A549 (cell line): ENCODE data around the gene RAPGEF5. TPM values are rescaled to one million over a fixed set of nuclear protein-coding genes. Genes with fewer than 3 reads are reported as not detected.

ENCODE experiments used
- ATAC-seq, 2 experiments: fragments of 200-7000 bp in 1 of 2; fragments of >200 bp in 1 of 2; cut with Nextera tagmentation in 1 of 2; cut with Tn5 transposase in 1 of 2; 3 replicates each; pipeline versions ENCODE4 v1.8.0 to v1.9.1; 2018 to 2020; ENCODE audit warnings: mild to moderate bottlenecking in 1 of 2, moderate library complexity in 1 of 2
- CTCF ChIA-PET: fragments of 300-600 bp; sonication (Branson Sonifier 250); formaldehyde crosslinking; extraction: SDS; loops from one replicate; lab custom pipeline; 2021; ENCODE audit warnings: antibody characterized with exemption, inconsistent platforms; lab: Yijun Ruan, JAX
- POLR2A ChIA-PET: fragments of 350-600 bp; formaldehyde crosslinking; extraction: SDS; loops from one replicate; lab custom pipeline; 2021; ENCODE audit warnings: antibody characterized with exemption, inconsistent platforms; lab: Yijun Ruan, JAX
- DNase-seq, 2 experiments: peaks; one replicate each; pipeline versions ENCODE4 v3.0.0 to v3.0.0-alpha.2; 2011 to 2016; ENCODE audit warnings: low read depth in 1 of 2, low spot score in 1 of 2
- FAIRE-seq: peaks from 2 replicates; lab custom pipeline; 2011; peaks lifted over from hg19 to GRCh38; lab: Jason Lieb, UNC
- H3K27ac ChIP-seq, 2 experiments: fragments of >200 bp; sonication (Bioruptor Twin); formaldehyde crosslinking; 3 replicates each; pipeline ENCODE4 v1.5.1; 2016 to 2017
- H3K4me1 ChIP-seq: fragments of >200 bp; sonication (Bioruptor Twin); formaldehyde crosslinking; 3 replicates; pipeline ENCODE4 v1.6.1; 2016
- H3K4me2 ChIP-seq: fragments of >200 bp; sonication (Bioruptor Twin); formaldehyde crosslinking; 3 replicates; pipeline ENCODE4 v1.6.1; 2016
- H3K4me3 ChIP-seq: fragments of >200 bp; sonication (Bioruptor Twin); formaldehyde crosslinking; 3 replicates; pipeline ENCODE4 v1.5.1; 2016
- H3K9me3 ChIP-seq: fragments of >200 bp; sonication (Bioruptor Twin); formaldehyde crosslinking; 3 replicates; pipeline ENCODE4 v1.6.1; 2016
- CBX2 ChIP-seq: fragments of 200-600 bp; sonication (generic); IDR thresholded peaks from 2 replicates; pipeline ENCODE4 v1.6.1; 2016; ENCODE audit warnings: low read depth, mild to moderate bottlenecking, borderline replicate concordance
- CHD2 ChIP-seq: fragments of 150-350 bp; IDR thresholded peaks from 2 replicates; pipeline ENCODE4 v1.6.1; 2014; ENCODE audit warnings: low read length; ENCODE audit not compliant: partially characterized antibody
- CTCF ChIP-seq: fragments of >200 bp; sonication (Bioruptor Twin); formaldehyde crosslinking; IDR thresholded peaks from 3 replicates; pipeline ENCODE4 v1.5.1; 2016
- E2F6 ChIP-seq: IDR thresholded peaks from 2 replicates; pipeline ENCODE4 v1.6.1; 2012; ENCODE audit warnings: low read depth, borderline replicate concordance
- ESRRA ChIP-seq: fragments of 150-350 bp; IDR thresholded peaks from 2 replicates; pipeline ENCODE4 v1.6.1; 2014; ENCODE audit warnings: mild to moderate bottlenecking, low read length, borderline replicate concordance
- FOSL2 ChIP-seq, 2 experiments: fragments of 450-650 bp in 1 of 2; fragments of >200 bp in 1 of 2; sonication (Bioruptor Twin) in 1 of 2; formaldehyde crosslinking; IDR thresholded peaks; 2 replicates each; pipeline versions ENCODE4 v1.5.0 to v1.6.1; 2016 to 2020; ENCODE audit warnings: mild to moderate bottlenecking in 1 of 2, moderate library complexity in 1 of 2
- HDAC2 ChIP-seq: fragments of 200-600 bp; sonication (generic); IDR thresholded peaks from 2 replicates; pipeline ENCODE4 v1.6.1; 2016
- HES2 ChIP-seq: fragments of >200 bp; sonication (Bioruptor Twin); formaldehyde crosslinking; IDR thresholded peaks from 2 replicates; pipeline ENCODE4 v1.6.1; 2016
- HEYL ChIP-seq: fragments of 250-450 bp; sonication (Bioruptor Pico); IDR thresholded peaks from 2 replicates; pipeline ENCODE4 v1.8.0; 2021; ENCODE audit warnings: mild to moderate bottlenecking, moderate library complexity
- HMGXB4 ChIP-seq: fragments of 250-450 bp; sonication (Bioruptor Pico); IDR thresholded peaks from 2 replicates; pipeline ENCODE4 v1.5.0; 2021; ENCODE audit warnings: mild to moderate bottlenecking, moderate library complexity, borderline replicate concordance
- HOXA7 ChIP-seq: fragments of 250-450 bp; sonication (Bioruptor Pico); IDR thresholded peaks from 2 replicates; pipeline ENCODE4 v1.5.0; 2020; ENCODE audit warnings: mild to moderate bottlenecking, moderate library complexity
- HOXB13 ChIP-seq: fragments of 250-450 bp; sonication (Bioruptor Pico); IDR thresholded peaks from 2 replicates; pipeline ENCODE4 v1.5.0; 2020; ENCODE audit warnings: low read depth, mild to moderate bottlenecking, moderate library complexity
- HOXB5 ChIP-seq: fragments of 250-450 bp; sonication (Bioruptor Pico); IDR thresholded peaks from 2 replicates; pipeline ENCODE4 v1.5.0; 2020; ENCODE audit warnings: mild to moderate bottlenecking, moderate library complexity
- JUNB ChIP-seq: fragments of >200 bp; sonication (Bioruptor Twin); formaldehyde crosslinking; IDR thresholded peaks from 2 replicates; pipeline ENCODE4 v1.6.1; 2016
- MAX ChIP-seq: IDR thresholded peaks from 2 replicates; pipeline ENCODE4 v1.6.1; 2012
- MYC ChIP-seq: IDR thresholded peaks from 2 replicates; pipeline ENCODE4 v1.6.1; 2012; ENCODE audit warnings: mild to moderate bottlenecking, inconsistent platforms, low read length, improper control_type of control experiment, borderline replicate concordance
- NPAS2 ChIP-seq: fragments of 250-450 bp; sonication (Bioruptor Pico); IDR thresholded peaks from 2 replicates; pipeline ENCODE4 v1.8.0; 2022; ENCODE audit warnings: mild to moderate bottlenecking, moderate library complexity, borderline replicate concordance
- PBX3 ChIP-seq: IDR thresholded peaks from 2 replicates; pipeline ENCODE4 v1.6.1; 2012
- PHF8 ChIP-seq: fragments of 200-600 bp; sonication (generic); IDR thresholded peaks from 2 replicates; pipeline ENCODE4 v1.6.1; 2016; ENCODE audit warnings: low read depth, mild to moderate bottlenecking, antibody characterized with exemption, moderate library complexity, borderline replicate concordance
- POLR2AphosphoS2 ChIP-seq: conservative IDR thresholded peaks from 2 replicates; pipeline ENCODE4 v1.6.1; 2012; ENCODE audit warnings: low read length, improper control_type of control experiment, inconsistent platforms
- RFX5 ChIP-seq: fragments of 450-650 bp; IDR thresholded peaks from 2 replicates; pipeline ENCODE4 v1.7.1; 2014; ENCODE audit warnings: antibody characterized with exemption, mild to moderate bottlenecking, moderate library complexity
- RNF2 ChIP-seq: fragments of 200-600 bp; sonication (generic); IDR thresholded peaks from 2 replicates; pipeline ENCODE4 v1.6.1; 2016; ENCODE audit warnings: low read depth, mild to moderate bottlenecking, antibody characterized with exemption, moderate library complexity, borderline replicate concordance
- TP53 ChIP-seq: fragments of 250-450 bp; sonication (Bioruptor Pico); IDR thresholded peaks from 2 replicates; pipeline ENCODE4 v1.5.0; 2021; ENCODE audit warnings: mild to moderate bottlenecking, moderate library complexity
- ZC3H11A ChIP-seq: fragments of 450-650 bp; IDR thresholded peaks from 2 replicates; pipeline ENCODE4 v1.6.1; 2014; ENCODE audit warnings: antibody characterized with exemption, mild to moderate bottlenecking
- ZNF302 ChIP-seq: fragments of 250-450 bp; sonication (Bioruptor Pico); IDR thresholded peaks from 2 replicates; pipeline ENCODE4 v1.9.0; 2021; ENCODE audit warnings: inconsistent platforms, mild to moderate bottlenecking, moderate library complexity
- WGBS: methylation state at CpG from one replicate; pipeline ENCODE4 v1.1.6; 2017; ENCODE audit errors: missing lambda C conversion rate; 5-methylcytosine and 5-hydroxymethylcytosine counted together
- polyA plus RNA-seq, 4 experiments: library from polyadenylated mRNA; depleted of rRNA in 3 of 4; stranded (reverse); fragments of >200 nt; fragmentation: RNase III in 1 of 4; extraction: RNeasy Plus Mini Kit Qiagen cat#74134 plus additional on column Dnase treatment in 1 of 4; gene quantifications; 2 replicates in 3 of 4; 3 replicates in 1 of 4; pipeline ENCODE4 v1.2.3, GENCODE V29; 2011 to 2017

The RAPGEF5 gene
- polyA plus RNA-seq, 2 of the 4 experiments (the other 2 are of a cell fraction) = 0.03 to 0.14 TPM

- TF ChIP-seq FOSL2 (IDR thresholded peaks at IDR 0.05) (no peak), FOSL2 (CRISPR knock-in tag; IDR thresholded peaks at IDR 0.05) (no peak), MYC (no peak)
- TF ChIP-seq, all 56 proteins: peak for 0
These were observed 54.0 kb downstream of the RAPGEF5 start (continued) for GRCh38 chr7:22302951-22303423.

GRCh38 chr7:22302193-22302592 lies 54.8 kb downstream of the RAPGEF5 start:
- 43% methylated on average over 2 of the region's 2 CpGs for WGBS
- Histone ChIP-seq H3K4me2 (no peak overlapping the region), H3K4me3 (no peak overlapping the region), H3K4me1 (no peaks in the 10 kb centered on the region), H3K27ac (no peak overlapping the region), H3K9me3 (no peaks in the 10 kb centered on the region)
- CTCF ChIA-PET = no interaction called here
- TF ChIP-seq CTCF = no peak
- TF ChIP-seq RNF2 = no peak
- TF ChIP-seq HES2 = no peak
- no peak for TF ChIP-seq FOSL2 (IDR thresholded peaks at IDR 0.05)
- TF ChIP-seq FOSL2 (CRISPR knock-in tag; IDR thresholded peaks at IDR 0.05) = no peak
- no peak for TF ChIP-seq HMGXB4 (CRISPR knock-in tag)
- TF ChIP-seq PHF8 = no peak
- no peak for TF ChIP-seq TP53 (CRISPR knock-in tag)
- no peak for TF ChIP-seq ESRRA
- TF ChIP-seq E2F6 = no peak
- TF ChIP-seq PBX3 = no peak
- no peak for TF ChIP-seq NPAS2 (CRISPR knock-in tag)
- POLR2A ChIA-PET = no interaction called here
- FAIRE-seq (no peak), DNase-seq (no peak), ATAC-seq (no peak)

GRCh38 chr7:22301790-22302189 lies 55.2 kb downstream of the RAPGEF5 start:
- no peak for FAIRE-seq
- no peak overlapping the region for H3K4me2 ChIP-seq
- H3K4me3 ChIP-seq = no peak overlapping the region
- no peak for ATAC-seq
- ChIA-PET POLR2A (no interaction called here), CTCF (no interaction called here)
- 36% methylated on average over 6 of the region's 6 CpGs for WGBS
- H3K27ac ChIP-seq = no peak overlapping the region
- no peak for DNase-seq
- no peaks in the 10 kb centered on the region for H3K4me1 ChIP-seq
- no peaks in the 10 kb centered on the region for H3K9me3 ChIP-seq
- TF ChIP-seq POLR2AphosphoS2 = no peak
- no peak for TF ChIP-seq HOXA7 (CRISPR knock-in tag)
- TF ChIP-seq HEYL = no peak
- no peak for TF ChIP-seq HOXB13 (CRISPR knock-in tag)
- TF ChIP-seq CHD2 = no peak
- no peak for TF ChIP-seq MAX
- TF ChIP-seq ZC3H11A = no peak
- TF ChIP-seq HDAC2 = no peak
- TF ChIP-seq TP53 (CRISPR knock-in tag) = no peak
- TF ChIP-seq HOXB5 (CRISPR knock-in tag) = no peak
- no peak for TF ChIP-seq CBX2
- no peak for TF ChIP-seq ESRRA
- no peak for TF ChIP-seq RFX5
- TF ChIP-seq ZNF302 (CRISPR knock-in tag) = no peak
- TF ChIP-seq PHF8 = no peak
- no peak for TF ChIP-seq JUNB
- TF ChIP-seq PBX3 = no peak
